Globus pallidus (tissue), 1 donor: ENCODE measurements around the gene SCARB1.

Experiments
- DNase-seq: peaks from one replicate; pipeline ENCODE4 v3.0.0-alpha.2; 2015; ENCODE audit warnings: low spot score

The SCARB1 gene

GRCh38 chr12:124760560-124760959, 103.1 kb downstream of the SCARB1 start:
- DNase-seq: no peak

- DNase-seq: no peak
Measured at GRCh38 chr12:124759841-124760503, 103.7 kb downstream of the SCARB1 start.

- DNase-seq: no peak
Measured at GRCh38 chr12:124758266-124759220, 105.1 kb downstream of the SCARB1 start.

GRCh38 chr12:124757329-124757728, 106.3 kb downstream of the SCARB1 start:
- DNase-seq: no peak

- no peak for DNase-seq
Measured at GRCh38 chr12:124756760-124757159, 106.9 kb downstream of the SCARB1 start.

- DNase-seq: no peak
Measured at GRCh38 chr12:124756166-124756565, 107.5 kb downstream of the SCARB1 start.

GRCh38 chr12:124755801-124756148, 107.9 kb downstream of the SCARB1 start:
- no peak for DNase-seq

- peak; percentile 85 for DNase-seq
Measured at GRCh38 chr12:124754949-124755800, 108.5 kb downstream of the SCARB1 start.

- no peak for DNase-seq
Measured at GRCh38 chr12:124754491-124754890, 109.2 kb downstream of the SCARB1 start.

- no peak for DNase-seq
Measured at GRCh38 chr12:124753993-124754392, 109.7 kb downstream of the SCARB1 start.

- DNase-seq: no peak
Measured at GRCh38 chr12:124753228-124753591, 110.5 kb downstream of the SCARB1 start.

GRCh38 chr12:124752437-124753227, 111.0 kb downstream of the SCARB1 start:
- no peak for DNase-seq

- DNase-seq: no peak
Measured at GRCh38 chr12:124751654-124752355, 111.9 kb downstream of the SCARB1 start.

GRCh38 chr12:124750787-124751471, 112.7 kb downstream of the SCARB1 start:
- no peak for DNase-seq

GRCh38 chr12:124750149-124750656, 113.5 kb downstream of the SCARB1 start:
- no peak for DNase-seq

- DNase-seq: no peak
Measured at GRCh38 chr12:124749725-124750124, 113.9 kb downstream of the SCARB1 start.

- no peak for DNase-seq
Measured at GRCh38 chr12:124747426-124748161, 116.1 kb downstream of the SCARB1 start.

GRCh38 chr12:124746649-124747425, 116.8 kb downstream of the SCARB1 start:
- no peak for DNase-seq
